ENCODE measurements around the gene TOMM40.
A peak's percentile ranks its signal among the peaks of the same experiment; 100 is the strongest.

The TOMM40 gene

GRCh38 chr19:44931541-44931940 lies 40.5 kb downstream of the TOMM40 start:
- DNase-seq, result no peak

GRCh38 chr19:44939668-44940067 lies 48.6 kb downstream of the TOMM40 start:
- no peak for DNase-seq

GRCh38 chr19:44942067-44942571 lies 51.1 kb downstream of the TOMM40 start, which contains the start of gene APOC4:
Gene APOC4 (plus strand): TSS chr19:44942237. CDS start chr19:44942278, 41 bp downstream.
- DNase-seq, result no peak

- no peak for DNase-seq
Measured at GRCh38 chr19:44943801-44944249, 52.8 kb downstream of the TOMM40 start.

GRCh38 chr19:44947041-44947581 lies 56.1 kb downstream of the TOMM40 start:
- DNase-seq, result no peak

GRCh38 chr19:44948237-44948636 lies 57.2 kb downstream of the TOMM40 start:
- DNase-seq, result no peak

GRCh38 chr19:44948763-44949374 lies 57.8 kb downstream of the TOMM40 start:
- no peak for DNase-seq

GRCh38 chr19:44949550-44949949 lies 58.5 kb downstream of the TOMM40 start:
- no peak for DNase-seq

GRCh38 chr19:44951179-44952159 lies 60.4 kb downstream of the TOMM40 start:
- DNase-seq, result peak; percentile 78

Data from activated CD4-positive, alpha-beta T cell treated with anti-CD3 and anti-CD28 coated beads, Interleukin-2, amount 50 U/mL, for 16 hours (primary cell).